Stimulated activated naive CD8-positive, alpha-beta T cell treated with anti-CD3 and anti-CD28 coated beads, Interleukin-15, Interleukin-2, amounts not matched to agents 100 ng/mL and 50 ng/mL, for 24 hours (primary cell): ENCODE measurements around the gene RFC5.
"Not testable (repeated sequence)": the region's sequence is repeated elsewhere in the genome, so short reads cannot be mapped to it uniquely, and the experiment has no call there.

Source experiments
- H3K27ac Mint-ChIP-seq: one replicate; pipeline ENCODE4 v1.8.0; 2021; ENCODE audit warnings: mild to moderate bottlenecking, mixed read lengths
- H3K27me3 Mint-ChIP-seq: one replicate; pipeline ENCODE4 v1.8.0; 2021; ENCODE audit warnings: mixed read lengths
- H3K36me3 Mint-ChIP-seq: one replicate; pipeline ENCODE4 v1.8.0; 2021; ENCODE audit warnings: low read depth, mixed read lengths
- H3K4me1 Mint-ChIP-seq: one replicate; pipeline ENCODE4 v1.8.0; 2021; ENCODE audit warnings: low read depth, mixed read lengths
- H3K4me3 Mint-ChIP-seq: one replicate; pipeline ENCODE4 v1.8.0; 2021; ENCODE audit warnings: mild to moderate bottlenecking, mixed read lengths
- H3K9me3 Mint-ChIP-seq: one replicate; pipeline ENCODE4 v1.8.0; 2021; ENCODE audit warnings: mixed read lengths

The RFC5 gene

DNA sequence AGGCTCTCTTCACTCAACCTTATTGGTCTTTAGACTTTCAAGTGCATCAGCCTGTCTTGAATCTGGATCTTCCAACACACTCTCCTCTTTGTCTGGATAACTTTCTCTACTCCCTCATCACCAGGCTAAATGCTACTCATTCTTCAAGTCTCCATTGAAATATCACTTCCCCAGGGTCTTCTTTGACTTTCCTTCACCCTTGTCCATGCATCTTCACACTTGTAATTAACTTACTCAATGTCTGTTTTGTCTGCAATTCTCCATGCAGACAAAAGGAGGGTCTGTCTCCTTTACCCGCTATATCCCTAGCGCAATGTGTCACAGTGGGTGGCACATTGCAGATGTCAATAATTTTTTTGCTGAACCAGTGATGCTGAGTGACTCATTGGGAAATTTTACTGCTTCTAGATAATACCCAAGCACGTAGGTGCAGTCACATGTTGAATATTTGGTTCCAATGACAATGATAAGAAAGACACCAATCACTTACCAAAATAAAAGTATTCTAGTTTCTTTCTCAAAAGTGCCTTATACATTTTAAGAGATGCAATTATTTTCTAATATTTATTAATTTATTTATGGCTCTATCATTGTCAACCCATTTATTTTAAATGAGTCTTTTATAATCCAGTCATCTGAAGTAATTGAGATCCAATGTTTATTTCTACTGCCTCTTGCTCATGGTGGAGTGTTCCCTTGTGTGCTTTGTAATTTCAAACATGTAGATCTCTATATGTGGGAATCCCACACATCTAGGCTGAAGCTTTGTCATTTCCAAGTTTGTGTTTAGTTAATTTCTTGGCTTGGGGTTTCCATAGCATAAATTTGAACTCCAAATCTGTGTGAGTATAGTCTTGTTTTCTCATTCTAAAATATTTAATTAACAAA lies 21.7 kb upstream of the RFC5 start:
- Mint-ChIP-seq H3K27me3 (peaks cover 15% of the 10 kb centered on the region), H3K9me3 (peaks cover 1% of the 10 kb centered on the region), H3K36me3 (peaks cover 3% of the 10 kb centered on the region)

GRCh38 chr12:117998719-117999118 lies 17.8 kb upstream of the RFC5 start:
- Mint-ChIP-seq H3K4me3 (no peak overlapping the region), H3K9me3 (peaks cover 7% of the 10 kb centered on the region), H3K36me3 (peaks cover 5% of the 10 kb centered on the region), H3K4me1 (peaks cover 12% of the 10 kb centered on the region), H3K27me3 (peaks cover 5% of the 10 kb centered on the region), H3K27ac (no peak overlapping the region)

More for the DNA sequence above, 21.7 kb upstream of the RFC5 start:
- H3K4me3 Mint-ChIP-seq, result no peak overlapping the region
- H3K27ac Mint-ChIP-seq, result no peak overlapping the region
- H3K4me1 Mint-ChIP-seq, result peaks cover 10% of the 10 kb centered on the region

- H3K9me3 Mint-ChIP-seq, H3K4me1 Mint-ChIP-seq, H3K4me3 Mint-ChIP-seq, H3K27ac Mint-ChIP-seq, H3K36me3 Mint-ChIP-seq, H3K27me3 Mint-ChIP-seq: not testable (repeated sequence)
These were observed 16.7 kb upstream of the RFC5 start for GRCh38 chr12:117999806-118000205.

DNA sequence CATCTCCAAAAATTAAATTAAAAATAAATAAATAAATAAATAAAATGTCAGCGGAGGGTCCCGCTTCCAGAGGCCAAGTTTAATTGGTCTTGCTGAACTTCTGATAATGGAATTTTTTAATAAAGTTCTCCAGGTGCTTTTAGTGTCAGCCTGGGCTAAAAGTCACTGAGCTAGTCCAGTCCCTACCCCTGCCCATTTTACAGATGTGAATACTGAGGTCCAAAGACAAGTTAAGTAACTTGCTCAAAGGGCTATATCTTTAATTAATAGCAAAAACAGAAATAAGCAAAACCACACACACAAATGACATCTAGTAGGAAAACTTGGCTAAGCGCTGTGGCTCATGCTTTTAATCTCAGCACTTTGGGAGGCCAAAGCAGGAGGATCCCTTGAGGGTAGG lies 5.6 kb upstream of the RFC5 start:
- H3K27ac Mint-ChIP-seq, result no peak overlapping the region
- H3K4me1 Mint-ChIP-seq, result peaks cover 2% of the 10 kb centered on the region
- H3K27me3 Mint-ChIP-seq, result no peaks in the 10 kb centered on the region
- H3K4me3 Mint-ChIP-seq, result no peak overlapping the region
- no peaks in the 10 kb centered on the region for H3K36me3 Mint-ChIP-seq
- H3K9me3 Mint-ChIP-seq, result no peaks in the 10 kb centered on the region

- no peaks in the 10 kb centered on the region for H3K36me3 Mint-ChIP-seq
These were observed 5.1 kb upstream of the RFC5 start for GRCh38 chr12:118011377-118011776.

GRCh38 chr12:118011961-118012360 lies 4.5 kb upstream of the RFC5 start:
- Mint-ChIP-seq H3K9me3 (no peaks in the 10 kb centered on the region), H3K27me3 (no peaks in the 10 kb centered on the region), H3K4me3 (no peak overlapping the region), H3K27ac (no peak overlapping the region), H3K4me1 (peaks cover 9% of the 10 kb centered on the region), H3K36me3 (no peaks in the 10 kb centered on the region)

More at GRCh38 chr12:118011377-118011776, 5.1 kb upstream of the RFC5 start:
- Mint-ChIP-seq H3K27me3 (no peaks in the 10 kb centered on the region), H3K4me3 (no peak overlapping the region), H3K27ac (no peak overlapping the region), H3K4me1 (peaks cover 6% of the 10 kb centered on the region), H3K9me3 (no peaks in the 10 kb centered on the region)

DNA sequence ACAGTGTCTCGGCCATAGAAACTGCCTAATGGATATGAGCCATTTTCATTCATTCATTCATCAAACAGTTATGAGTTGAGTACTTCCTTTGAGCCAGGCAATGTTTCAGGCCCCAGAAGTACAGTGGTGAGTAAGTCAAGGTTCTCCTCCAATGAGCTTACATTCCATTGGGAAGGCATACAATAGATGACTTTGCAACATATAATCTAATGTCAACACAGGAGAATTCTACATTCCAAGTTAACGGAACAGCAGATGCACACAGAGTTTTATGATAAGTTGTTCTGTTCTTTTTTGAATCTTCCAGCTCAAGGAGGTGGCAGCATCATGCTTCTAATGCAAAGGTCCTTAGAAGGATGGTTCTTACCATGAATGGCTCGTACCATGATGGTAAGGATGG lies 3.2 kb upstream of the RFC5 start:
- Mint-ChIP-seq H3K9me3 (no peaks in the 10 kb centered on the region), H3K4me3 (no peak overlapping the region), H3K36me3 (peaks cover 6% of the 10 kb centered on the region), H3K27ac (no peak overlapping the region), H3K27me3 (no peaks in the 10 kb centered on the region), H3K4me1 (peaks cover 19% of the 10 kb centered on the region)

DNA sequence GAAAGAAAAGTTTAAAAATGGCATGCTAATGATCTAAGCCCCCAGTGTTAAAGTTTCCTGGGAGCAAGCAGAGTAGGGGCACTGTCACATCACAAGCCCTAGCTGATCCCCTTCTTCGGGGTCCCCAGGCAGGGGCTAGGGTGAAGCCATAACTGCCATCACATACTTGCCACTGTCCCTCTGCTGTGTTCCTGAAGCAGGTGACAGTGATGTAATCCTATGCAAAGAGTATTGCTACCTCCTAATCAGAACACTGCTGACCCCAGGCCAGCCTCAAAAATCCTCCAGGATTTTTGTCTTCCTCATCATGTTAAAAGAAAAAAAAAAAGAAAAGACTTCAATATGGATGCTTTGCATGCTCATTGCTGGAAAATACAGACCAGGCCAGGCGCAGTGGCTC lies 1.2 kb upstream of the RFC5 start:
- no peak overlapping the region for H3K4me3 Mint-ChIP-seq
- peaks cover 23% of the 10 kb centered on the region for H3K4me1 Mint-ChIP-seq
- no peaks in the 10 kb centered on the region for H3K27me3 Mint-ChIP-seq
- H3K36me3 Mint-ChIP-seq, result peaks cover 21% of the 10 kb centered on the region
- no peak overlapping the region for H3K27ac Mint-ChIP-seq
- H3K9me3 Mint-ChIP-seq, result no peaks in the 10 kb centered on the region

- Mint-ChIP-seq H3K27me3 (no peaks in the 10 kb centered on the region), H3K9me3 (no peaks in the 10 kb centered on the region), H3K4me3 (peak overlapping the region; percentile 94), H3K36me3 (peaks cover 27% of the 10 kb centered on the region), H3K27ac (no peak overlapping the region), H3K4me1 (peaks cover 23% of the 10 kb centered on the region)
These were observed 559 bp upstream of the RFC5 start for GRCh38 chr12:118015944-118016343.

DNA sequence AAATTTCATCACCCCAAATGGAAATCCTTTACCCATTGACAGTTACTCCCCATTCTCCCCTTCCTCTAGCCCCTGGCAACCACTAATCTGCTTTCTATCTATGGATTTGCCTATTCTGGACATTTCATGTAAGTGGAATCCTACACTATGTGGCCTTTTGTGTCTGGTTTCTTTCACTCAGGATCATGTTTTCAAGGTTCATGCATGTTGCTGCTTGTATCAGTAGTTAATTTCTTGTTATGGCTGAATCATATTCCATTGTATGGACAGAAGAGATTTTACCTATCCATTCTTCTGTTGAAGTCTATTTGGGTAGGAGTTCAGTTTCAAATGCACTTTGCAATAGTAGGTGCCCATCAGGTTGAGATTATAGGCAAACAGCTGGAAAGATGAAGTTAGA lies 1.4 kb downstream of the RFC5 start:
- no peaks in the 10 kb centered on the region for H3K9me3 Mint-ChIP-seq
- no peaks in the 10 kb centered on the region for H3K27me3 Mint-ChIP-seq
- H3K36me3 Mint-ChIP-seq, result peaks cover 46% of the 10 kb centered on the region
- H3K4me1 Mint-ChIP-seq, result peaks cover 29% of the 10 kb centered on the region
- peak overlapping the region; percentile 54 for H3K27ac Mint-ChIP-seq
- peak overlapping the region; percentile 94 for H3K4me3 Mint-ChIP-seq

GRCh38 chr12:118020036-118020435 lies 3.5 kb downstream of the RFC5 start:
- peaks cover 29% of the 10 kb centered on the region for H3K4me1 Mint-ChIP-seq
- no peaks in the 10 kb centered on the region for H3K9me3 Mint-ChIP-seq
- peaks cover 59% of the 10 kb centered on the region for H3K36me3 Mint-ChIP-seq
- H3K27me3 Mint-ChIP-seq, result no peaks in the 10 kb centered on the region
- H3K27ac Mint-ChIP-seq, result no peak overlapping the region
- no peak overlapping the region for H3K4me3 Mint-ChIP-seq

DNA sequence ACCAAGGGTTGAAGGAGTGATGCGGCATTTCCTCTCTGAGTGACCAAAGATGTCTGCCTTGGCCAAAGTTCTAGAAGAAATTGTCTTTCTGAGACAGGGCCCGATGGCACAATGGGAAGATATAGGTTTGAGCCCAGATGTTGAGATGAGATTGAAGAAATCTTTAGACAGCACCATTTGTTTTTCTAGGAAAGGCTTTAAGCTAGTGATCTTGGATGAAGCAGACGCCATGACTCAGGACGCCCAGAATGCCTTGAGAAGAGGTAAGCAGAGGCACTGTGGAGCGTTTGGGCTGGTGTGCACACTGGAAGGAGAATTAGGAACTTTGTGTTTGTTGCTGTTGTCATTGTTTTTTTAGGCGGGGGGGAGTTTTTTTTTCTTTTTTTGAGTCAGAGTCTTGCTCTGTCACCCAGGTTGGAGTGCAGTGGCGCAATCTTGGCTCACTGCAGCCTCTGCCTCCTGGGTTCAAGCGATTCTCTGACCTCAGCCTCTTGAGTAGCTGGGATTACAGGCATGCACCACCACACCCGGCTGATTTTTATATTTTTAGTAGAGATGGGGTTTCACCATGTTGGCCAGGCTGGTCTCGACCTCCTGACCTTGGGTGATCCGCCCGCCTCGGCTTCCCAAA lies 5.7 kb downstream of the RFC5 start:
- Mint-ChIP-seq H3K36me3 (peaks cover 77% of the 10 kb centered on the region), H3K4me1 (peaks cover 18% of the 10 kb centered on the region)
- not testable (repeated sequence) for H3K27me3 Mint-ChIP-seq, H3K9me3 Mint-ChIP-seq, H3K27ac Mint-ChIP-seq, H3K4me3 Mint-ChIP-seq

DNA sequence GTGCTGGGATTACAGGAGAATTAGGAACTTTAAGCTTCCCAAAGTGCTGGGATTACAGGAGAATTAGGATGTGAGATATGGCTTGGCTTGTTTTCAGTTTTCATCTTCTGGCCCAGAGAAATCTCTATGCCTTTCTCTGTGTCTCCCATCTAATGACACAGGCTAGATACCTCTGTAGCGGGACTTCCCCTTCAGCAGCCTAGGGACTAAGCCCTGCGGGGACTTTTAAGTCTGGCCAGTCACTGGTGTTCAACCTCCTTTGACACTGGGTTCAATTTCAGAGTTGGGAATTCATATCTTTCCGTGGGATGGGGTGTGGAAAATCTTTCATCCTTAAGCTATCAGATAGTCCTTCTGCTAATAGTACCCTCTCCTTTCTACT lies 6.2 kb downstream of the RFC5 start:
- H3K4me1 Mint-ChIP-seq, result peaks cover 16% of the 10 kb centered on the region
- H3K9me3 Mint-ChIP-seq, result no peaks in the 10 kb centered on the region
- H3K27me3 Mint-ChIP-seq, result no peaks in the 10 kb centered on the region
- no peak overlapping the region for H3K4me3 Mint-ChIP-seq
- H3K27ac Mint-ChIP-seq, result no peak overlapping the region
- H3K36me3 Mint-ChIP-seq, result peaks cover 82% of the 10 kb centered on the region

DNA sequence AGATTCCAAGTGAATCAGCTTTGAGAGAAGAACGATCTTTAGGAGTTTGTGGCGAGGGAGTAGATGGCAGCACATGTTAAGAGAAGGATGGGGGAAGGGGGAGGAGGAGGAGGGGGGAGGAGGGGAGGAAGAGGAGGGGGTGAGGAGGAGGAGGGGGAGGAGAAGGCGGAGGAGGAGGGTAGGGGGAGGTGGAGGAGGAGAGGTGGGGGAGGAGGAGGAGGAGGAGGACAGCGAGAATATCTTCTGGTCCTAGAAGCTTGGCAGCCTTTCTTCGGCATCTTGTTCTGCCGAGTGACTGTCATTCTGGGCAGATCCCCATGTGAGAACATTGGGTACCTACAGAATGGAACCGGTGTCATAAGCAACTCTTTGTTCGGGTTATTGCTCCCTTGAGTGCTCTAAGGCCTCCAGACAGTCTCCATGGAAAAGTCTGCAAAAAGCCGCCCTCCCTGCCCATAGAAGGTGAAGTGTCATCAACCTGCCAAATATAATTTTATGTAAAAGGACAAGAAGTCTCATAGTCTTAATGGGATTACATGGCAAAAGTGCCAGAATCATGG lies 6.9 kb downstream of the RFC5 start:
- H3K4me1 Mint-ChIP-seq, result peaks cover 9% of the 10 kb centered on the region
- peaks cover 81% of the 10 kb centered on the region for H3K36me3 Mint-ChIP-seq
- H3K4me3 Mint-ChIP-seq, result no peak overlapping the region
- H3K27ac Mint-ChIP-seq, result no peak overlapping the region
- no peaks in the 10 kb centered on the region for H3K27me3 Mint-ChIP-seq
- no peaks in the 10 kb centered on the region for H3K9me3 Mint-ChIP-seq

DNA sequence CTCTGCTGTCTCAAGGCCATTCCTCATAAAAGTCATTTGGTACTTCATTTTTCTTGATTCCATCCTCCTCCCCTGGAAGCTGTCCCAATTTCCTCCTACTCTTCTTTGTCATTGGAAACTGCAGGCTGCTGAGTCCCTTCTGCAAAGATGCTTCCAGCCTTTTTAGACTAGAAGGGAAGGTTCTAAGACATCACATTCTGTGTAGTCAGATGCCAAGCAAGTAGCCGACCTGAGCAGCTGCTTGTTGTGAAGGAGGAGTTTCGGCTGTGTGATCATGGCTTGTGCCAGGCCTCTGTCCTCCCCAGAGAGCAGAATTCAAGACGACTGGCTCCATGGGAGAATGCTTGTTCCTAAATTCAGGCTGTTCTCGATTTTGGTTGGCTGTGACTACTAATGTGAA lies 8.7 kb downstream of the RFC5 start:
- no peaks in the 10 kb centered on the region for H3K27me3 Mint-ChIP-seq
- peaks cover 84% of the 10 kb centered on the region for H3K36me3 Mint-ChIP-seq
- H3K9me3 Mint-ChIP-seq, result no peaks in the 10 kb centered on the region
- peaks cover 16% of the 10 kb centered on the region for H3K4me1 Mint-ChIP-seq
- no peak overlapping the region for H3K4me3 Mint-ChIP-seq
- H3K27ac Mint-ChIP-seq, result no peak overlapping the region
